ENCODE results near the gene VAMP8.
"Not testable (repeated sequence)": the region's sequence is repeated elsewhere in the genome, so short reads cannot be mapped to it uniquely, and the experiment has no call there.

The VAMP8 gene

DNA sequence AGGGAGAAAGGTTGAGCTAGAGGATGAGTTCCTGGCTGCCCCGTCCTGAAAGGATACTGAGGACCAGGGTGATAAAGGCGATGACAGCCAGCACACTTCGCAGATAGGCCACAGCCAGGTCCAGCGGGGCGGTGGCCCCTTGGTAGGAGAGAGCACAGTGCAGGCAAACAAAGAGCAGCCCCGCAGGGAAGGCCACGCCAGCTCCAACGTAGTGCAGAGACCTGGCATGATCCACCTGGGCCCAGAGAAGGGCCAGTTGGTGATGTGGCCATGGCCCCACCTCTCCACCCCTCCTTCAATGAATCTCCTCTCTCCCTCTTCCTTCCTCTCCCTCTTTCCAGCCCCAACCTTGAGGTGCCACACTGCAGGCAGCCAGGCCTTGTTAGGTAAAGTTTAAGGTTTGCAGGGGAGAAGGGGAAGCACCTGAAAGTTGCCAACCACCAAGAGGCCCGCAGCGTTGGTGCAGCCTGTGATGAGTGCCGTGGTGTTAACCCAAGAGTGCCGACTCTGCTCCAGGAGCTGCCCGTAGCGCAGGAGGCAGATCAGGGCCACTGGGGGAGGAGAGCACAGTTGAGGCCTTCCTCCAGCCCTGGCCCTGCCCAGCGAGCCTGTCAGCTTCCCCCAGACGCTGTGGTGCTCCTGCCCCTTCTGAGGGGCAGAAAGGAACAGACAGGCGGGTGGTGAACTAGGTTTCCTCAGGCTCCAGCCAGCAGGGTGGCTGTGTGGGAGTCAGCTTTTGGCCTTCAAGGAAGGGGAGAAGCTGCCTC lies 22.3 kb downstream of the VAMP8 start:
- no peak for DNase-seq

DNA sequence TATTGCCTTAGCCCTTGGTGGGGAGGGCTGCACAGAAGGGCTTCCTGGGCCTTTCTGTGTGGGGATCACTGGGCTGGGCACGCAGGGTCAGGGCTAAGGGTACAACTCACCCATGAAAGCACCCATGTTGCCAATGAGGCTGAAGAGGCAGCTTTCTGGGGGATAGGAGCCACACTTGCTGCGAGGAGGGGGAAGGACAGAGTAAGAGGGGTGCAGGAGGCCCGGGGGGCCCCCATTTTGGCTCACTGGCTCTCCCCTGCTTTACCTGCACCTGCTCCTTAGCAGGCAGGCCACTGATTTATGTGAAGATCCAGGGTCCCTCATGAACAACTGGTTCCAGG lies 22.8 kb downstream of the VAMP8 start:
- DNase-seq, result no peak

DNA sequence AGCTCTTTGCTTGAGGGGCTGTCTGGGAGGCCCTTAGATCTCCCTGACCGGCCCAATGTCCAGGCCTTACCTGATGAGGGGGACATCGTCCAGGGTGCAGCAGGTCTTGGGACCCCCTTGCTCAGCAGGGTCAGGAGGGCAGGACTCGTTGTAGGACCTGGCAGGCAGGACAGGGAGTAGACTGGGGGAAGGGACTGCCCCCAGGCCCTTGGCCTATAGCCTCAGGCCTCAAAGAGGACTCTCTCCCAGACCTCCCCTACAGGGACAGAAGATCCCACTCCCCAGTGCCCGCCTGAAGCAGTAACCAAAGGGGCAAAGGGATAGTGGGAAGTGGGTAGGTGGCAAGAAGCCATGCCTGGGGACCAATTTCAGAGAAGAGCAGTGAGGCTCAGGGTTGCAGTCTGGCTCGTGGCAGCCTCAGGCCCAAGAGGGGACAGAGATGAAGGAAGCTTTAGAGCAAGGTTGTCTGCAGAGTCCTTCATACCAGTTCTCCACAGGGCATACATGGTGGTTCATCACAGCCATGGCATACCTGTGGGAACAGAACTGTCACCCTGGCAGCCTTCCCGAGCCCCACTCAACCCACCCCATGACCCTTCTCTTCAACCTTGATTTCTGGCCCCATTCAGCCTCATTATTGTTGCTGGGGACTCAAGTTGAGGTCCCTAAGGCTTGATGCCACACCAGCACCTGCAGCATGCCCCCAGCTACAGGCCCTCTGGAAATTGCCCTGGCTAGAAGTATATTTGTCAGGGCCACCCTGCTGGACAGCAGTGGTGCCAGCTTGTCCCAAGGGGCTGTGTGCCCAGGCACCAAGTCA lies 23.8 kb downstream of the VAMP8 start:
- DNase-seq, result no peak

DNA sequence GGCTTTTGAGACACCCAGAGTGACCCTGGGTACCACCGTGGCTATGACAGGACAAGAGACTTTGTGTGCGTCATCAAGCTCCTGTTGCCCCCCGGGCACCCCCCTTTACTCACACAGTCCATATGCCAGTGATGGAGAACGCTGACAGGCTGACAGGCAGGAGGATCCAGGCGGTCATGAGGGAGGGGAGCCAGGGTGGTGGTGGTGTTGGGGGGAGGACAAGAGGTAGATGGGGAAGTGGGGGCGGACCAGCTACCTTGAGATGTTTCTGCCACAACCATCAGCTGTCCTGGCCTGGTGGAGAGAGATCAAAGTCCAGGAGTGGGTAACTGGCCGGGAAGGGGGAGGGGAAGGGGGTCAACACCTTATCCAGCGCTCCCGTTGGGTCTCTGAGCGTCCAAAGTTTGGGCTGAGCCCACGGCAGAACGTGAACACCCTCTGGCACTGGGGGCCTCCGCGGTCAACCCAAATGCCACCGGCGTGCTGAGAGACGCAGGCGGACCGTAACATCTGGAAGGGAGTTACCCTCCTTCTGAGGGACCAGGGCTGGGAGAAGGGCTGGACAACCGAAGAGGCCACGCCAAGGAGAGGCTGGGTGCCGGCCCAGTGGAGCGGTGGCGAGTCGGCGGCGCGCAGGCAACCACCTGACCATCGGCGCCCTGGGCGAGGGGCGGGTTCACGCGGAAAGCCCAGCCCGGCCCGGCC lies 24.5 kb downstream of the VAMP8 start:
- DNase-seq, result peak; percentile 53 to 83 (median 66)

DNA sequence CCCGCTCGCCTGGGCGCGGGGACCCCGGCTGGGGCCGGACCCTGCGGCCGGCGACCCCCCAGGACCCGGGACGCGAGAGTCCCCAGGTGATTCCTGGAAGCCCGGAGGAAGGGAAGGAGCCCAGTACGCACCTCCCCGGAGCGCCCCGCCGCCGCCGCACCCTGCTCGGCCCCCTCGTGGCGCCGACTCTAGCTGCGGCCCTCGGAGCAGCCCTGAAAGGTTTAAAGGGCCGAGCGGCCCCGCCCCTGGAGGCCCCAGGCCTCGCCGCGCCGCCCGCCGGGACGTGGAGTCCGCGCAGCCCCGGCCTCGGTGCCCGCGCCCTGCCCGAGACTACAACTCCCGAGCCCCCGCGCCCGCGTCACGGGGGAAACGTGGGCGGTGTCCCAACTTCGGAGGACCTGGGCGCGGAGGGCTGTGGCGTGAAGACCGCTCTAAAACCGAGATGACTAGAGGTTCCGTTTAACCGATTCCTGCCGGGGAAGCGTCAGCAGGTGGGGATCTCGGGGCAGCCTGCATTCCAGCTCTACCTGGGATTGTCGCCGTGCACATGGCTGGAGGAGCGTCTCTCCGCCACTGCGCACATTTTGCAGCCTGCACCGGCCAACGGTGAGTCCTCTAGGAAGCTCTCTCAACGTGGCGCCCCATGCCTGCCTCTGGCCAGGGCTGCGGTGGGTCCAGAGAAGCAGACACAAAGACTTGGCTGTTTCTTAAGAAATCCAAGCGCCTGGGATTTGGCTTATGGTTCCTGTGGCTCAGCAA lies 25.3 kb downstream of the VAMP8 start, which contains the start of gene TMEM150A:
Gene TMEM150A, minus strand, starts transcription at position 223 of the 759 bp plus-strand sequence. CDS start 750 bp downstream, outside the sequence.
- DNase-seq, result peak; percentile 96 to 99 (median 98)

DNA sequence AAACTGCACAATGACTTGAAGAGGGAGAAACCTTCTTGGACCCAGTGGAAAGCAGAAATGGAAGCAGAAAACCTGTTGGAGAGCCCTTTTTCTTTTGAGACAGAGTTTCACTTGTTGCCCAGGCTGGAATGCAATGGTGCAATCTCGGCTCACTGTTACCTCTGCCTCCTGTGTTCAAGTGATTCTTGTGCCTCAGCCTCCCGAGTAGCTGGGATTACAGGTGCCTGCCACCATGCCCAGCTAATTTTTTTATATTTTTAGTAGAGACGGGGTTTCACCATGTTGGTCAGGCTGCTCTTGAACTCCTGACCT lies 26.7 kb downstream of the VAMP8 start:
- DNase-seq, result not testable (repeated sequence)

DNA sequence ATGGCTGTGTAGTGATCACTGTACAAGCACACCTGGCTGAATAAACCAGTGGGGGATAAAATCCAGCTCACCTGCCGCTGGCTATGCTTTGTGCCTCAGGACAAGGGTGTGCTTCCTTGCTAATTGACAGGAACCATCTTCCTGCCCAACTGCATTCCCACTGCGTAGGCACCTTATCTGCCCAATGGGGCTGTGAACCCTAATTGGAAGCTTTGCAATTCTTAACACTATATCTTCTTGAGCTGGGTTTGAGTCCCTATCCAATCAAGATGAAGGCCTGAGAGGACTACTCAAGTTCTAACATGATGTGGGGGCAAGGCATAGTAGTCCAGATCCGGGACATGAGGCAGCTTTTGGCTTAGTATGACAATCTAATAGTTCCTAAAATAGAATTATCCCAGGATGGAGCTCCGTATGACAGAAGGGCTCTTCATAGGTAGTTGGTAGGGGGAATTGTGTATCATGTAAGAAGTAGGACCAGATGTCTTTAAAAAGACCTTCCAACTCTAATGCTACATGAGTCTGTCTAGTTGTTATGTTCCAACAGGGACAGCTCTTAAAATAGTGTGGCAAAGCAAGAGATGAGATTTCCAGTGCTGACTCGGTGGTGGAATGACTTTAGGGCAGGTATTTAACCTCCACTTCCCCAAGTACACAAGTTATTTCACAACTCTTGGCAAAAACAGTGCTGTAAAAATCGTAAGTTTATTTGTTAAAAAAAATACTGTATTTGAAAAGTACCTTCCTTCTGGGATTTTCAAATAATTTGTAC lies 27.4 kb downstream of the VAMP8 start:
- DNase-seq, result no peak

DNA sequence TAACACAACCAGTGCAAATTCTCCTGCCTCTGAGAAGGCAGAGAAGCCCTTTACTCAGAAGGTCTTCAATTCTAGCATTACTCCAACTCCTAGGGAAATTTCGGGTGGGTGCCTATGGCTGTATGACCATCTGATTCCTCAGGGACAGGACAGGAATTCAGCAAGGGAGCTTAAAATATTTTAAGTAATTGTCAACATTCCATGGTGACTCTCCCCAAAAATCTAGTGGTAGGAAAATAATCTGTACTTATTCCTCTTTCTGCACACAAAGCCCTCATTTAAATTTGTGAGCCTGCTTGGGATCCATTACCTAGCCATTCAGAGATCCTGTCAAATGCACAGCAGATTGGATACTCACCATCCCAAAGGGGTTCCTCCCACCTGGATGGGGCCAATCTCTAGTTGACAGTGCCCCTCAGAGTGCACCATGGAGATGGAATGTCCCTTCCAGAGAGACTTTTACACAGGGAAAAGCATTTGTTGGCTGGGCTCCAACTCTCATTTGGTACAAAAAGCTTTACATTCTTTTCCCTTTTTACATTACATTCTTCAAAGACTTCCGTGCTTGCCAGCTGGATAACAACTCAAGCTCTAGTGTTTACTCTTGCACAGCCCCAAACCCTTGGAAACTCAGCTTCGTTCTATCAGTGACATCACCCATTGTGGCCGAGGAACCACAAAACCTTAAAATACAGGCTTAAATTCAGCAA lies 28.2 kb downstream of the VAMP8 start:
- no peak for DNase-seq

DNA sequence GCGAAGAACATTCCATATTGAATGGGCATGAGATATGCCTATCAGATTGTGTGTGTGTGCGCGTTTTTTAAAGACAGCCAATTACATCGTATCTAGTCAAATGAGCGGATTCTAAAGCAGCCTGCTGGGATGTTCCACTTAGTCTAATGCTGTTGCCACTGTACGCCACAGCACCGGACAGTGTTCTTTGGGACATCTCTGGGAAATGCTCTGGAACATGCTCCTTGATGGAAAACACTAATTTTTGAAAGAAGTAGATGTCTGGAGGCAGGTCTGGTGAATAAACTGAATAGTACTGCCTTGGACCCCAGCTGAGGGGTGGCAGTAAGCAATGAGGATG lies 28.7 kb downstream of the VAMP8 start:
- no peak for DNase-seq

DNA sequence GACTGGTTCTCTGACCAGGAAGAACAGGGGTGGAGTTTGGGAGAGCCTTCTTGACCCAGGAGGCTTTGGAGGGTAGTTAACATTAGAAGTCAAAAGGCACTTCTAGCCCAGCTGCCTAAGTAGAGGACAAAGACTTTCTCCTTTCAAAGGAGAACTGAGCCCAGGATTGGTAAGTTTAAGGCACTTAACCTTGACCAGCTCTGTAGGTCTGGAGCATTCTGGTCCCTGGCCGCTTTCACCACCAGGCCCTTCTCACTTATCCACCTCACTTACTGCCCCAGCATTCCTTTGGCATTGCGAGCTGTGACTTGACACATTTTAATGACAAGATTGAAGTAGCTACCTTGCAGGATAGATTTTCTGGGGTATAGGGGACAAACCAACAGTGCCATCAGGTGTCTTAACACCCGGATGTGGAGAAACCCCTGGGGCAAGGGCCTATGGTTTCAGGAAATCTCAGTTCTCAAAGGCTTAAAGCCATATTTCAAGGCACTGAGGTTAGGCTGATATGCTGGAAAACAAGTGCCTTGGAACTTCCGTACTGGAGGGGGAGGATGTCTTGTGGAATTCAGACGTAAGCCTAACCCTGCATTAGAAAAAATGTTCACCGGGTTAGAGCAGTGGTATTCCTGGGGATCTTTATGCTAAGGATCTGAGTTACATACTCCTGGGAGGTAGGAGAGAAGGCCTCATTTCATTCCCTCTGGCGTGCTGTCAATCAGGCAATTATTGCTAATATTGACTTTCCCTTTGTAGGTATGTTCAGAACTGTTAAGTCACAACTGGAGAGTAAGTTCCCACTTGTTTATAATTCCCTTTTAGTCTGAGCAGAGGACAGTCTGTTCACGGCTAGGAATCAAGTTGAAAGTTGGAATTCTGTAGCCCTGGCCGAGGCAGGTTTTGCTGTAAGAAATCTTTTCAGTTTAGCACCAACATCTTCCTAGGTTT lies 30.2 kb downstream of the VAMP8 start:
- no peak for DNase-seq

DNA sequence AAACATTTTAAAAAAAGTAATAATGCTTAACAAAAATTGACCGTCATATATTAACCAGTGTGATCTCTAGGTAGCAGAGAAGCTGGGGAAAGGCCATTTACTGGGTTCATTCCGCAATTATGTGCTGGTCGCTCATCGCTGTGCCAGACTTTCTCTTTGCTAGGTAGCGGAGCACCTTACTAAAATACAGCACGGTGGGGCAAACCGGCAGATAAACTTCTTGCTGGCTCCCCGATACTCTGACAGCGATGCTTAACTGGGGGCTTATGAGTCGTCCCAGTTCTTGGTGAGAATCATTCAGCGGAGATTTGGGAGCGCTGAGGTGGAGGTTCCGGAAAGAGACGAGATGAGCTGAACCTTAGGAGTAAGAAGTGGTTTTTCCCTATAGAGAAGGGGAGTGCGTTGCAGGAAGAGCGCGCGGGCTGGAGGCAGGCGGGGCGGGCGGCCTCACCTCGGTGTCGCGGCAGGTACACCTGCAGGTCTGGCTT lies 33.9 kb downstream of the VAMP8 start:
- no peak for DNase-seq

DNA sequence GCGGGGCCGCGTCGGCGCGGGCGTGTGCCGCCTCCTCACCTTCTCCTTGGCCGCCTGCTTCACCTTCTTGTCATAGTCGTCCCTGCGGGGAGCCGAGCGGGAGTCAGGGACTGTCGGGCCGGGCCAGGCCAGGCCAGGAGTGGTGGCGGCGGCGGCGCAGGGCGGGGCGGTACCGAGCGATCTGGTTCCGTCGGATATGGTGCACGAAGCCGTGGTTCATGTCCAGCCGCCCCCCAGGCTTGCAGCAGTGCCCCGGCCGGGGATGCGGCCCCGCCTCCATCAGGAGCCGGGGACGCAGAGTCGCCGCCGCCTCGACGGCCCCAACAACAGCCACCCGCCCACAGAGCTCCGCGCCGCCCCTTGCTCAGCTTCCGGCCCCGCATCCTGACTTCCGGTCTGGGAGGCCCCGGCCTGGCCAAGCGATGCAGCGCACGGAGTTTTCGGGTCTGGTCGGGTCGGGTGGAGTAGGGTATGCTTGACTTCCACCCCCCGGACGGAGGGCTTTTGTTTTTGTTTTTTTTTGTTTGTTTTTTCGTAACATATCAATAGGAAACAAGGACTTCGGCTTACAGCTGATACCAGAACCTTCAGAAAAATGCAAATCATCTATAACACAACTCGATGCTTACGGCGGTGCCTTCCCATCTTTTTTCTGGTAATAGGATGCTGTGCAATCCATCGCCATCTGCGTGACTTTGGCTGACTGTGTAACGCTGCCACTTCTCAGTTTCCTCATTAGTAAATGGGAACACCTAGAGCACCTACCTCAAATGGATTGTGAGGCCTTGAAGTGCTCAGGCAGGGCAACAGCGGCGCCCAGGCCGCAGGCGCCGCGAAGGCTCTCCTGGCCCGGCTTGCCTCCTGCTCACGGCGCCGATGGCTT lies 34.6 kb downstream of the VAMP8 start, which contains the start of gene C2orf68:
Gene C2orf68, minus strand, starts transcription at position 362 of the 883 bp plus-strand sequence. Its CDS starts 82 bp downstream, at position 280.
- DNase-seq, result peak; percentile 88 to 95 (median 94)

DNA sequence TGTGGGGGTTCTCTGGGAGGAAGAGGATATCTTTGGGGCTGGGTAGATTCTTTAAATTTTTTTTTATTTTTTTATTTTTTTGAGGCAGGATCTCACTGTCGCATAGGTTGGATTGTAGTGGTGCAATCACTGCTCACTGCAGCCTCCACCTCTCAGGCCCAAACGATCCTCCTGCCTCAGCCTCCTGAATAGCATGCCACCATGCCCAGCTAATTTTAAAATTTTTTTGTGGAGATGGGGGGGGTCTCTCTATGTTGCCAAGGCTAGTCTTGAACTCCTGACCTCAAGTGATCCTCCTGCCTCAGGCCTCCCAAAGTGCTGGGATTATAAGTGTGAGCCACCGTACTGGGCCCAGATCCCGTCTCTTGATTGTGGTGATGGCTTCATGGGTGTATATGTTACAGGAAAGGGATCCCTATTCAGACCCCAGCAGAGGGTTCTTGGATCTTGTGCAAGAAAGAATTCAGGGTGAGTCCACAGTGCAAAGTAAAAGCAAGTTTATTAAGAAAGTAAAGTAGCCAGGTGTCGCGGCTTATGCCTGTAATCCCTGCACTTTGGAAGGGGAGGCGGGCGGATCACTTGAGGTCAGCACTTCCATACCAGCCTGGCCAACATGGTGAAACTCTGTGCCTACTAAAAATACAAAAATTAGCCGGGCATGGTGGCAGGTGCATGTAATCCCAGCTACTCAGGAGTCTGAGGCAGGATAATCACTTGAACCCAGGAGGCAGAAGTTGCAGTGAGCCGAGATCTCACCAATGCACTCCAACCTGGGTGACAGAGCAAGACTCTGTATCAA lies 36.5 kb downstream of the VAMP8 start:
- no peak for DNase-seq

DNA sequence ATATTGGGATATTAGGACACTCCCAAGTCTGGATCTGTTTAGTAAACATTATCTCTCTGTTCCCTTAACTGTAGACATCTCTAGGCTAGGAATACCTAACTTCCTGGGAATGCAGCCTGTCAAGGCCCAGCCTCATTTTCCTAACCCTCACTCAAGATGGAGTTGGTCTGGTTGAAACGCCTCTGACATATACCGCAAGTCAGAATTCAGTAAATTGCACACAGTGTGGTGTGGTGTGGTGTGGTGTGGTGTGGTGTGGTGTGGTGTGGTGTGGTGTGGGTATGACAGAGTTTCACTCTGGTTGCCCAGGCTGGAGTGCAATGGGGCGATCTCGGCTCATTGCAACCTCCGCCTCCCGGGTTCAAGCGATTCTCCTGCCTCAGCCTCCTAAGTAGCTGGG lies 37.4 kb downstream of the VAMP8 start:
- DNase-seq, result not testable (repeated sequence)

DNA sequence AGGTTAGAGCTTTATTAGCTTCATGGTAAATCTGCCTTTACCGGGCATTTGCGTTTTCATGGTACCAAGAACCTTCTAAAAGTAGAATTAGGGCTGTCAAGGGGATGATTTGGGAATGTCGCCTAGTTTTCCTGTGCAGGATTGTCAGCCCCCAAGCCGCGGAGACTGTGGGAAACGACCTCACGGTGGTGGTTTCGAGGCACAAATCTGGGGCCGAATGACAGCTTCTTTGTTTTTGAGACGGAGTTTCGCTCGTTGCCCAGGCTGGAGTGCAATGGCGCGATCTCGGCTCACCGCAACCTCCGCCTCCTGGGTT lies 38.0 kb downstream of the VAMP8 start:
- no peak for DNase-seq

DNA sequence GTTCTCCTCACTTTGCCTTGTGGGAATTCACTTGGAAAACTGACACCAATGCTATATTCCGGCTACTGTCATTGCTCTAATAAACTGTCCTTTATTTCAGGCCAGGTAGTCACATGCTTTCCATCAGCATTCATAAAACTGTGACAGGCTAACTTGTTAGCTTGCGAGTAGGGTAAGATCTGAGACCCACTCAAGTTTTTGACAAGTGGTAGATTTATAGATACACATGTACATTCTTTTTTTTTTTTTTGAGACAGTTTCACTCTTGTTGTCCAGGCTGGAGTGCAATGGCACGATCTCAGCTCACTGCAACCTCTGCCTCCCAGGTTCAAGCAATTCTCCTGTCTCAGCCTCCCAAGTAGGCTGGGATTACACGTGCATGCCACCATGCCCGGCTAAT lies 40.3 kb downstream of the VAMP8 start:
- DNase-seq, result not testable (repeated sequence)

DNA sequence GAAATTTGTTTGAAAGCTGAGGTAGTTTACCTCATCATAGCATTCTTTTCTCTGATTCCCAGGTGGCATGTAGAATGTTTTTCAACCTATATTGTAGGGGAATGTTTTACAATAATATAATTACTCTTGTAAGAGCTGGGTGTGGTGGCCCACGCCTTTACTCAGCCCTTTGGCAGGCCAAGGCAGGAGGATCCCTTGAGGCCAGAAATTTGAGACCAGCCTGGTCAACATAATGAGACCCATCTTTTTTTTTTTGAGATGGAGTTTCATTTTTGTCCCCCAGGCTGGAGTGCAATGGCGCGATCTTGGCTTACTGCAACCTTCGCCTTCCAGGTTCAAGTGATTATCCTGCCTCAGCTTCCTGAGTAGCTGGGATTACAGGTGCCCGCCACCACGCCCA lies 42.2 kb downstream of the VAMP8 start:
- DNase-seq, result no peak

DNA sequence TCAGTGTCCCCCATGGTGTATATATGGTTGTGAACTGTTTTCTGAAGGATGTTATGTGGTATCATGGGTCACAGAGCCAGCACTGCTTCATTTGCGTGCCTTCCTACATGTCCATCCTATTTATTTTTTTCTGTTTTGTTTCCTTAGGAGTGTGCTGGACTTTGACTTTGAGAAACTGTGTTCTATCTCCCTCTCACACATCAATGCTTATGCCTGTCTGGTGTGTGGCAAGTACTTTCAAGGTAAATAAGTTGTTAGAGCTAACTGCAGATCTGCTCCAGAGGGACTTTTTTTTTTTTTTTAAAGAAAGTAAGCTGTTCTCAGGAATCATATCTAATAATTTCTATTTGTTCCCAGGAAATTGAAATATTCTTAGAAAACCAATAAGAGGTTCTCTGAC lies 44.0 kb downstream of the VAMP8 start:
- no peak for DNase-seq

All from suppressor macrophage (primary cell).